Cardiac fibroblast (primary cell): ENCODE data around the gene KRTAP19-2.

Experiments
- DNase-seq, 2 donors: peaks; one replicate each; pipeline versions ENCODE4 v3.0.0 to v3.0.0-alpha.2; 2010; ENCODE audit warnings: low read depth in 2 of 2
- H3K4me3 ChIP-seq, 2 donors: replicated peaks in 1 of 2; 1 replicate in 1 of 2; 2 replicates in 1 of 2; pipeline ENCODE4 v1.5.1; 2011; ENCODE audit warnings: low read depth in 2 of 2, low read length in 2 of 2, mild to moderate bottlenecking in 2 of 2, moderate library complexity in 1 of 2
- TF ChIP-seq, protein P1 (sequence below): IDR thresholded peaks from one replicate; pipeline ENCODE4 v1.5.1; 2011; ENCODE audit warnings: low read depth, mild to moderate bottlenecking, low read length, inconsistent platforms

The KRTAP19-2 gene

DNA sequence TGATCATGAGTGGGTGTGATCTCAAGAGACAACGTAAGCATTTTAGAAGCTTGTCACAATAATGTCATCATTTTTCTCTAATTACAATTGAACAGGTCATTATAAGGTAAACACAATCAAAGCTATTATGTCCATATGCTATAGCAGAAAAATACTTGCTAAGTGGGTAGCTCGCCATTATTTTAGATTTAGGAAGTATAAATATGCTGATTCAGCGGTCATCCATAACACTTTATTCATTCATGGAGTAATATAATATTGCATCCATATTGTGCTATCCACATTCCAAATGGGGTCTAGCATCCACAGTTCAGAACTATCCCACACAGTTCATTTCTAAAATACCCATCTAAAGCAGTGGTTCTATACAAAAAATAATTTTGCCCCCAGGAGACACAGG, 38.7 kb downstream of the KRTAP19-2 start:
- no peak for DNase-seq
- TF ChIP-seq, protein P1, sequence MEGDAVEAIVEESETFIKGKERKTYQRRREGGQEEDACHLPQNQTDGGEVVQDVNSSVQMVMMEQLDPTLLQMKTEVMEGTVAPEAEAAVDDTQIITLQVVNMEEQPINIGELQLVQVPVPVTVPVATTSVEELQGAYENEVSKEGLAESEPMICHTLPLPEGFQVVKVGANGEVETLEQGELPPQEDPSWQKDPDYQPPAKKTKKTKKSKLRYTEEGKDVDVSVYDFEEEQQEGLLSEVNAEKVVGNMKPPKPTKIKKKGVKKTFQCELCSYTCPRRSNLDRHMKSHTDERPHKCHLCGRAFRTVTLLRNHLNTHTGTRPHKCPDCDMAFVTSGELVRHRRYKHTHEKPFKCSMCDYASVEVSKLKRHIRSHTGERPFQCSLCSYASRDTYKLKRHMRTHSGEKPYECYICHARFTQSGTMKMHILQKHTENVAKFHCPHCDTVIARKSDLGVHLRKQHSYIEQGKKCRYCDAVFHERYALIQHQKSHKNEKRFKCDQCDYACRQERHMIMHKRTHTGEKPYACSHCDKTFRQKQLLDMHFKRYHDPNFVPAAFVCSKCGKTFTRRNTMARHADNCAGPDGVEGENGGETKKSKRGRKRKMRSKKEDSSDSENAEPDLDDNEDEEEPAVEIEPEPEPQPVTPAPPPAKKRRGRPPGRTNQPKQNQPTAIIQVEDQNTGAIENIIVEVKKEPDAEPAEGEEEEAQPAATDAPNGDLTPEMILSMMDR: no peak
- no peak overlapping the region for H3K4me3 ChIP-seq

DNA sequence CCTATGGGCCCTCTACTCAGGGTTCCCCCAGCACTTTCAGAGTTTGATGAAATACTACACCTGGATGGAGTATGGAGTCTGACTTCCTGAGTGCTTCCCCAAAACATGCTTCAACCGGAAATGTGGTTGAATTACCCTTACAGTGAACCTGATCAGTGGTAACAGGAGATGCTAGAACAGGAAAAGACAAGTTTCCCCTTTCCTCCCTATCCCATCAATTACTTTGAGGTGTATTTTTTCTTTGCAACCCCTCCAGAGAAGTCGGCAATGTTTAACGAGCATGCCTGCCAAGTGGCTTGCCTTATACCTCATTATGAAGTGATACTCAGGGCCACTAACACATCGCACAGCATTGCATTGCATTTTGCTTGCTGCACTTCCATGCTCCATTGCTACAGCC, 40.2 kb downstream of the KRTAP19-2 start:
- DNase-seq: no peak
- TF ChIP-seq, protein P1: no peak
- H3K4me3 ChIP-seq: no peak overlapping the region

DNA sequence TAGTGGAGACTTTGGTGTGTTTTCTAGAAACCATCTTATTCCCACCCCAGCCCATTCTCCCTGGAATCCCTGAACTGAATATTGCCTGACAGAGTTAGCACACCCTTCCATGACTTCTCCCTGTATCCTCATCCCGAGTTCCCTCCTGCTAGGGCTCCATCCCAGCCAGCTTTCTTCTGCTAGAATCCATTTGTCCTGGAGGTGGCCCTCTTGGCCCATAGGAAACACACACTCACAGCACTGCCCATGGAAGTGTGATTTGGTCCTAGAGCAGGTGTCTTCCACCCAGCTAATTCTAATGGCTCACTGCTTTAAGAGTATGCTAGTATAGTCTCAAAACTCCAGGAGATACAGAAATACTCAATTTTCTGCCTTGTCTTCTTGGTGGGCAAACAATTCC, 43.0 kb downstream of the KRTAP19-2 start:
- no peak overlapping the region for H3K4me3 ChIP-seq
- TF ChIP-seq, protein P1: no peak
- no peak for DNase-seq

DNA sequence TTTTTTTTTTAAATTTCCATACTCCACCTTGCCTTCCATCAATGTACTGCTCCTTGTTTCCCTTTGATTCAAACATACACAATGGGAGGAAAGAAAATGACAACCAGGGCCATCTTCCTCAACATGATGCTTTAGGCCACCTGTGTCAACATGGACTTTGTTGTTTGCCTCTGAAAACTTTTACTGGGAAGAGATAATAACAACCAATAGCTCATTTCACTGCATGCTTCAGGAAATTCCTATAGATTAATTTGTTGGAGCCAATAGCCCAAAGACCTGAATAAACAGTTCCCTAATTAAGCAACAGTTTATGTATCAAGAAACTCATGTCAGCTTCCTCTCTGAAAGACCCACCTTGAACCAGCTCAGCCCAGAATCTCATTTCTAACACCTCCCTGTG, 44.0 kb downstream of the KRTAP19-2 start:
- no peak for DNase-seq
- TF ChIP-seq, protein P1: no peak
- H3K4me3 ChIP-seq: no peak overlapping the region

DNA sequence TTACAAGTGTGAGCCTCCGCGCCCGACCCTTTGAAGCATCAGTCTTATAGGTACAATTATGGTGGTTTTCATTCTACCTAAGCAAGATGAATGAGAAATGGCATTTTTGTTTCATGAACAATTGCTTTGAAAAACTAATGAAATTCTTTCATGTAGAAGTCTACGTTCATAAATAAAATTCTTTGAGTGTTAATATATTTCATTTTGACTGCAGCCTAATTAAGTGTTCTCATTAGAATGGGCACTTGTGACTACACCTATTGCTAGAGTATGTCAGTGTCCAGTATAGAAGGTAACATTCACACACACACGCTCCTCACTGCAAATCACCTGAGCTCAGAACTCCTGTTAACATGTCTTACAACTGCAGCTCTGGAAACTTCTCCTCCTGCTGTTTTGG, 47.3 kb downstream of the KRTAP19-2 start, which contains the start of gene KRTAP15-1:
KRTAP15-1 (plus strand) TSS at position 301 of the 400 bp plus-strand sequence; CDS start at position 354, 53 bp downstream.
- no peak for DNase-seq
- no peak within 1 kb of the TSS for H3K4me3 ChIP-seq
- TF ChIP-seq, protein P1: no peak
